SK-N-MC (cell line): ENCODE results near the gene PLCD1.

Experiments used
- DNase-seq: peaks from one replicate; pipeline ENCODE4 v3.0.0-alpha.2; 2011; ENCODE audit warnings: low read depth, low spot score
- H3K27ac ChIP-seq: fragments of 200-600 bp; sonication (generic); 2 replicates; pipeline ENCODE4 v1.5.1; 2016; ENCODE audit warnings: mixed run types
- H3K36me3 ChIP-seq: fragments of 200-600 bp; sonication (generic); 2 replicates; pipeline ENCODE4 v1.6.1; 2017; ENCODE audit warnings: antibody characterized with exemption, low read length, mixed read lengths; ENCODE audit not compliant: insufficient read depth
- H3K4me3 ChIP-seq: fragments of 200-600 bp; sonication (generic); 2 replicates; pipeline ENCODE4 v1.5.1; 2016
- H3K9ac ChIP-seq: fragments of 200-600 bp; sonication (generic); 2 replicates; pipeline ENCODE4 v1.8.0; 2017; ENCODE audit warnings: mixed run types, mixed read lengths; ENCODE audit not compliant: insufficient read length
- H3K9me3 ChIP-seq: fragments of 200-600 bp; sonication (generic); 2 replicates; pipeline ENCODE4 v1.6.1; 2017; ENCODE audit warnings: low read depth, mild to moderate bottlenecking, antibody characterized with exemption, low read length, moderate library complexity, mixed read lengths
- EZH2 ChIP-seq: fragments of 200-600 bp; sonication (generic); IDR thresholded peaks from one replicate; pipeline ENCODE4 v1.6.1; 2017; ENCODE audit warnings: antibody characterized with exemption
- FOXP2 ChIP-seq: optimal IDR thresholded peaks from 2 replicates; pipeline ENCODE3; 2011; ENCODE audit warnings: mild to moderate bottlenecking, moderate library complexity; ENCODE audit not compliant: insufficient read depth; ENCODE audit errors: extremely low read length, control extremely low read depth
- POLR2AphosphoS5 ChIP-seq: IDR thresholded peaks from 2 replicates; pipeline ENCODE4 v1.6.1; 2012; ENCODE audit warnings: mild to moderate bottlenecking, low read depth, low read length, borderline replicate concordance

PLCD1 gene

DNA sequence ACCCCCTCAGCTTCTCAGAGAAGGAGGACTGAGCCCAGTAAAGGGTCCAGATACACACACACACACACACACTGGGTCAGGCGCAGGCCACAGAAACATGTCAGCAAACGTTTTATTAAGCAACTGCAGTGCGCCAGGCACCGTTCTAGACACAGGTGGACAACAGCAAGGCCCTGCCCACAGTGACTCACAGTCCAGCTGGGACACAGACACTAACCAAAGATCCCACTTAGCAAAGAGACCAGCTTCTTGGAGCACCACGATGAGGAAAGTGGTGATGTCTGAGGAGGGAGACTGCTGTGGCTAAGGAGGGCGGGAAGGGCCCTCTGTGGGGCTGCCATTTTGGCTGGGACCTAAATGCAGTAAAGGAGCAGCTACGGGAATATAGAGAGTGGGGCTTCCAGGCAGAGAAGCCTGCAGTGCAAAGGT lies 41.7 kb downstream of the PLCD1 start:
- no peak overlapping the region for H3K27ac ChIP-seq
- no peaks in the 10 kb centered on the region for H3K9me3 ChIP-seq
- H3K36me3 ChIP-seq, result no peaks in the 10 kb centered on the region
- no peak overlapping the region for H3K9ac ChIP-seq
- no peak overlapping the region for H3K4me3 ChIP-seq
- no peak for DNase-seq
- TF ChIP-seq POLR2AphosphoS5, result no peak
- no peak for TF ChIP-seq FOXP2
- no peak for TF ChIP-seq EZH2

GRCh38 chr3:37987315-37987697 lies 42.1 kb downstream of the PLCD1 start:
- TF ChIP-seq POLR2AphosphoS5 (no peak), EZH2 (no peak), FOXP2 (no peak)

DNA sequence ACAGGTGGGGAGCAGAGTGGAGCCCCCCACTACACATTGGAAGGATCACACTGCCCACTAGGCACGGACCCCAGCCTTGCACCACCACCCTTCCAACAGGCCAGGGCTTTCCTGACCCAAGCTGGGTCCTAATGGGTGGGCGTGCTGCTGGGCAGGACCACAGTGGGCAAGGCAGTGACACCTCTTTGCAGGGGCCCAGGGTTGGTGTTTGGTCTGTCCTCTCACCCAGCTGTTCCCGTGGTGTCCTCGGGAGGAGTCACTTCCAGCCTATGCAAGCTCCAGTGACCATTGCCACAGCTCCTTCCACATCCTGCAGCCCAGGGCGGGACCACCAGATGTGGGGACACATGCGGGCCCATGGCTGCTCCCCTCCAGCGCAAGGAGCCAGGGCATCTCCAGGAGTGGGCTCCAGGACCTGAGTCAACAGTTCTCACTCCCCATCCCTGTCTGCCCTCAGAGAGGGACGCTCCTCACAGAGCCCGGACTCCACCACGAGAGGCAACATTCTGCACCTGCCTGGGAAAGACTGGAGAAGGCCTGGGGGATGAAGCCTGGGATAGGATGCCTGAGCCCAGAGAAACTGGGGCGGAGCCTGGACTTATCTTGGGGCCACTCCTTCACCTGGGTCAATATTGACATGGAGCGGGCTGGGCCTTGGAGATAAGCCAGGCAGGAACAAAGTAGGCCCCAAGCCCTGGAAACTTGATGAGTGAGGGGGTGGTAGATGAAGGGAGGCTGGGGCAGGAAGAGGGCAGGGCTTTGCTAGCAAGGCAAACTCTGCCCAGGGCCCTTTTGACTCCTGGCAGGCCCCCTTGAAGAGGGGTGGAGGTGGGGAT lies 42.7 kb downstream of the PLCD1 start:
- H3K36me3 ChIP-seq, result no peaks in the 10 kb centered on the region
- H3K27ac ChIP-seq, result no peak overlapping the region
- H3K9ac ChIP-seq, result no peak overlapping the region
- TF ChIP-seq EZH2 (no peak), POLR2AphosphoS5 (no peak), FOXP2 (no peak)
- DNase-seq, result no peak
- H3K9me3 ChIP-seq, result no peaks in the 10 kb centered on the region
- no peak overlapping the region for H3K4me3 ChIP-seq

More at GRCh38 chr3:37987315-37987697, 42.1 kb downstream of the PLCD1 start:
- H3K27ac ChIP-seq, result no peak overlapping the region
- no peak overlapping the region for H3K9ac ChIP-seq
- DNase-seq, result no peak
- H3K4me3 ChIP-seq, result no peak overlapping the region
- no peaks in the 10 kb centered on the region for H3K36me3 ChIP-seq
- no peaks in the 10 kb centered on the region for H3K9me3 ChIP-seq

- H3K9ac ChIP-seq, result no peak overlapping the region
- no peak for TF ChIP-seq POLR2AphosphoS5
- no peak for TF ChIP-seq FOXP2
- TF ChIP-seq EZH2, result no peak
- no peak overlapping the region for H3K27ac ChIP-seq
- H3K4me3 ChIP-seq, result no peak overlapping the region
- no peak for DNase-seq
- no peaks in the 10 kb centered on the region for H3K36me3 ChIP-seq
- H3K9me3 ChIP-seq, result no peaks in the 10 kb centered on the region
These were observed 43.7 kb downstream of the PLCD1 start for GRCh38 chr3:37985637-37986320.

- Histone ChIP-seq H3K36me3 (no peaks in the 10 kb centered on the region; the same call in 1 of the 2 replicates), H3K9me3 (no peaks in the 10 kb centered on the region), H3K27ac (no peak overlapping the region), H3K9ac (no peak overlapping the region), H3K4me3 (no peak overlapping the region)
- DNase-seq, result no peak
- TF ChIP-seq FOXP2 (no peak), EZH2 (no peak), POLR2AphosphoS5 (no peak)
These were observed 44.8 kb downstream of the PLCD1 start for GRCh38 chr3:37984596-37984995.

DNA sequence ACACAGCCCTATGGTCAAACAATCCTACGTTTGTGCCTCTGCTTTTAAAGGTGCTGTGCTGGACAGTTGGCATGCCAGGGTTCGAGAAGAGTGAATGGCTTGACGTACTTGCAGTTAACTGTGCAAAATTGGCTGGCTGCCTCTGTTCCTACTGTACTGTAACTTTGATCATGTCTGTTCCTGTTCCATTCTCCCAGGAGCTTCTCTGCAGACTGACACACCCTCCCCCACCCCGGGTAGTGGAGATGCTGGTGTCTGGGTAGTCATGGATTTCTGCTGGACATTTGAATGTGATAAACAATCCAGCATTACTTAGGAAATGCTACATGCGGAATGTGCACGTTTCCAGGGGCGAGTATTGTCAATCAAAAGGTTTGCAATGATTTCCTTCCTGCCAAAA lies 45.4 kb downstream of the PLCD1 start:
- no peak overlapping the region for H3K4me3 ChIP-seq
- H3K36me3 ChIP-seq, result no peaks in the 10 kb centered on the region; the same call in 1 of the 2 replicates
- DNase-seq, result no peak
- no peaks in the 10 kb centered on the region for H3K9me3 ChIP-seq
- no peak for TF ChIP-seq FOXP2
- TF ChIP-seq EZH2, result no peak
- TF ChIP-seq POLR2AphosphoS5, result no peak
- no peak overlapping the region for H3K27ac ChIP-seq
- no peak overlapping the region for H3K9ac ChIP-seq

GRCh38 chr3:37982331-37982730 lies 47.1 kb downstream of the PLCD1 start:
- DNase-seq, result no peak
- no peak overlapping the region for H3K27ac ChIP-seq
- no peaks in the 10 kb centered on the region; the same call in 1 of the 2 replicates for H3K36me3 ChIP-seq
- TF ChIP-seq FOXP2 (no peak), POLR2AphosphoS5 (no peak), EZH2 (no peak)
- no peak overlapping the region for H3K4me3 ChIP-seq
- H3K9me3 ChIP-seq, result no peaks in the 10 kb centered on the region
- no peak overlapping the region for H3K9ac ChIP-seq

GRCh38 chr3:37981348-37981664 lies 48.1 kb downstream of the PLCD1 start:
- Histone ChIP-seq H3K9ac (no peak overlapping the region), H3K9me3 (no peaks in the 10 kb centered on the region), H3K27ac (no peak overlapping the region), H3K4me3 (no peak overlapping the region), H3K36me3 (no peaks in the 10 kb centered on the region; the same call in 1 of the 2 replicates)
- no peak for TF ChIP-seq FOXP2
- no peak for TF ChIP-seq EZH2
- no peak for TF ChIP-seq POLR2AphosphoS5
- no peak for DNase-seq

DNA sequence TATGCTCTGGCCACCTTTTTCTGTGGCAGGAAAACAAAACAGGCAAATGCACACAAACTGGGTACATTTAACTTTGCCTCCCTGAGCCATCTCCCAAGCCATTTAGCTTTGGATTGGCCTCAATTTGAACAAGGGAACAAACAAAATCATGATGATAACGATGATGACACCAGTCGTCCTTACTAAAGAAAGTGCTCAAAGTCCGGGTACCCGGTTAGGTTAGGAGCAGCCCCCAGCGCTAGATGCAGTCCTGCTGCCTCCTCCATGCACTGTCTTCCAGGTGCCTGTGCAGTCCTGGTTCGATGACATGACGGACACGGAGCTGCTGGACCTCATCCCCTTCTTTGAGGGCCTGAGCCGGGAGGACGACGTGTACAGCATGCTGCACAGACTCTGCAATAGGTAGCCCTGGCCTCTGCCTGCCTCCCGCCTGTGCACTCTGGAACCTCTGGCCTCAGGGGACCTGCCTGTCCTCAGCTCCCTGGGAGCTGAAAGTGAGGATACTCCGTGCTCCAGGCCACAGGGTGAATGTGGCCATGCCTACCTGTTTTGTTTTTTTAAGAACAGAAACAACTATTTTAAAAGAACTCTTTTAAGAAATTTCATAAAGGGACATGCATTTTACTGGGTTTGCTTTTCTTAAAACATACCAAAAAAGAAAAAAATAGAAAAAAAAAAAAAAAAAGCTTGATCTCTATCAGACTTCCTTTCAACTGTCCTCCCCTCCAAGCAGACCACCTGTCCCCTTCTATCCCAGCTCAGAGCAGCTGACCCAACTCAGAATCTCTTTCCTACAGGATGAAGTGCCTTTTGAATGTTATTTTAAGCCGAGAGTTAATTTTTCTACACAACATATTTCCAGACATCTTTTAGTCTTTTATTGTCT lies 48.7 kb downstream of the PLCD1 start:
- Histone ChIP-seq H3K4me3 (no peak overlapping the region), H3K36me3 (peaks cover 3% of the 10 kb centered on the region; the same call in 1 of the 2 replicates), H3K27ac (no peak overlapping the region), H3K9ac (no peak overlapping the region), H3K9me3 (no peaks in the 10 kb centered on the region)
- DNase-seq, result no peak
- no peak for TF ChIP-seq FOXP2
- no peak for TF ChIP-seq EZH2
- TF ChIP-seq POLR2AphosphoS5, result no peak
